Pancreas (tissue), 10 donors: Measurements from ENCODE around the gene IPCEF1. TPM values are rescaled to one million over a fixed set of nuclear protein-coding genes. Genes with fewer than 3 reads are reported as not detected.
A peak's percentile ranks its signal among the peaks of the same experiment; 100 is the strongest.

ENCODE experiments used
- ATAC-seq, 4 donors: fragments of 200-7000 bp; cut with Tn5 transposase; one replicate each; pipeline versions ENCODE4 v1.8.0 to v1.9.1; 2020; ENCODE audit warnings: mild to moderate bottlenecking in 4 of 4, moderate library complexity in 4 of 4
- DNase-seq, 6 donors: peaks; one replicate each; pipeline ENCODE4 v3.0.0-alpha.2; 2020
- FAIRE-seq: peaks from 2 replicates; lab custom pipeline; 2012; peaks lifted over from hg19 to GRCh38; lab: Jason Lieb, UNC
- H3K27ac ChIP-seq, 4 donors: fragments of 200-600 bp; sonication (generic); 1 replicate in 3 of 4; 2 replicates in 1 of 4; pipeline versions ENCODE4 v1.5.0 to v1.8.0; 2020
- H3K27me3 ChIP-seq, 4 donors: fragments of 200-600 bp; one replicate each; pipeline ENCODE4 v1.8.0; 2021
- H3K36me3 ChIP-seq, 3 donors: fragments of 200-600 bp; sonication (generic) in 1 of 3; one replicate each; pipeline versions ENCODE4 v1.5.0 to v1.8.0; 2020 to 2021
- H3K4me1 ChIP-seq, 3 donors: fragments of 200-600 bp; one replicate each; pipeline ENCODE4 v1.8.0; 2021
- H3K4me3 ChIP-seq, 4 donors: fragments of 200-600 bp; sonication (generic) in 2 of 4; one replicate each; pipeline versions ENCODE4 v1.5.0 to v1.8.0; 2020 to 2021
- H3K9me3 ChIP-seq, 4 donors: fragments of 200-600 bp; one replicate each; pipeline ENCODE4 v1.8.0; 2021
- WGBS, 2 donors: extraction: QIAGEN DNeasy Blood & Tissue Kit; methylation state at CpG; one replicate each; pipeline ENCODE4 v1.1.7; 2013; 5-methylcytosine and 5-hydroxymethylcytosine counted together
- intact Hi-C, 3 donors: fragments of 100-400 bp; cut with DNase I; formaldehyde crosslinking; loops; one replicate each; pipeline versions ENCODE4 v1.11.1 to v1.14.2; 2022
- polyA plus RNA-seq, 2 donors: library from polyadenylated mRNA; stranded (reverse); fragments of 200-250 nt; gene quantifications; one replicate each; pipeline ENCODE4 v1.2.3, GENCODE V29; 2013
- total RNA-seq, 6 donors: library from RNA; stranded (reverse); fragmentation: NEBNext Ultra II Directional in 4 of 6; extraction: Animal tissue kit (Norgen Biotek cat#: 25700) in 4 of 6; gene quantifications; one replicate each; pipeline versions ENCODE4 v1.2.1 to v1.2.4, GENCODE V29; 2021 to 2023
- TF ChIP-seq, protein P1 (sequence below), 4 donors: fragments of 200-600 bp; sonication (generic) in 3 of 4; IDR thresholded peaks; one replicate each; pipeline versions ENCODE4 v1.5.0 to v1.8.0; 2021; ENCODE audit warnings: antibody characterized with exemption in 4 of 4
- donor health status: healthy with polysubstance abuse.
- donor health status: DM: no; HTN: no; CAD: no; lungs with moderate emphysema.
- donor health status: DM: no; HTN: no; CAD: no.
- donor health status: control.
- donor health status: control.
- donor health status: Bipolar disorder and iron deficiency.
- donor health status: DM: yes; HTN: yes; CAD: no.
- donor health status: DM: no; HTN: no; CAD: no.
- donor health status: DM: no; HTN: no; CAD: no.
- donor health status: DM: yes; HTN: yes; CAD: no.

IPCEF1 gene
- total and polyA plus RNA-seq, 8 donors: 0.53 to 4.4 (median 1.8) TPM

- ATAC-seq (peak in 2 of 4 donors; percentile 52 to 76), FAIRE-seq (no peak), DNase-seq (no peak)
- Histone ChIP-seq H3K4me3 (no peak overlapping the region), H3K36me3 (no peaks in the 10 kb centered on the region), H3K27me3 (no peaks in the 10 kb centered on the region), H3K9me3 (no peaks in the 10 kb centered on the region), H3K4me1 (peaks cover 0 to 7% (median 0%) of the 10 kb centered on the region in 3 donors), H3K27ac (no peak overlapping the region)
- TF ChIP-seq, protein P1, sequence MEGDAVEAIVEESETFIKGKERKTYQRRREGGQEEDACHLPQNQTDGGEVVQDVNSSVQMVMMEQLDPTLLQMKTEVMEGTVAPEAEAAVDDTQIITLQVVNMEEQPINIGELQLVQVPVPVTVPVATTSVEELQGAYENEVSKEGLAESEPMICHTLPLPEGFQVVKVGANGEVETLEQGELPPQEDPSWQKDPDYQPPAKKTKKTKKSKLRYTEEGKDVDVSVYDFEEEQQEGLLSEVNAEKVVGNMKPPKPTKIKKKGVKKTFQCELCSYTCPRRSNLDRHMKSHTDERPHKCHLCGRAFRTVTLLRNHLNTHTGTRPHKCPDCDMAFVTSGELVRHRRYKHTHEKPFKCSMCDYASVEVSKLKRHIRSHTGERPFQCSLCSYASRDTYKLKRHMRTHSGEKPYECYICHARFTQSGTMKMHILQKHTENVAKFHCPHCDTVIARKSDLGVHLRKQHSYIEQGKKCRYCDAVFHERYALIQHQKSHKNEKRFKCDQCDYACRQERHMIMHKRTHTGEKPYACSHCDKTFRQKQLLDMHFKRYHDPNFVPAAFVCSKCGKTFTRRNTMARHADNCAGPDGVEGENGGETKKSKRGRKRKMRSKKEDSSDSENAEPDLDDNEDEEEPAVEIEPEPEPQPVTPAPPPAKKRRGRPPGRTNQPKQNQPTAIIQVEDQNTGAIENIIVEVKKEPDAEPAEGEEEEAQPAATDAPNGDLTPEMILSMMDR (IDR thresholded peaks at IDR 0.05): no peak
- WGBS, 2 donors: 90% methylated on average over 10 of the region's 10 CpGs
- intact Hi-C loops: no loop called here
These were observed 54.5 kb downstream of the IPCEF1 start for GRCh38 chr6:154301839-154302752.

DNA sequence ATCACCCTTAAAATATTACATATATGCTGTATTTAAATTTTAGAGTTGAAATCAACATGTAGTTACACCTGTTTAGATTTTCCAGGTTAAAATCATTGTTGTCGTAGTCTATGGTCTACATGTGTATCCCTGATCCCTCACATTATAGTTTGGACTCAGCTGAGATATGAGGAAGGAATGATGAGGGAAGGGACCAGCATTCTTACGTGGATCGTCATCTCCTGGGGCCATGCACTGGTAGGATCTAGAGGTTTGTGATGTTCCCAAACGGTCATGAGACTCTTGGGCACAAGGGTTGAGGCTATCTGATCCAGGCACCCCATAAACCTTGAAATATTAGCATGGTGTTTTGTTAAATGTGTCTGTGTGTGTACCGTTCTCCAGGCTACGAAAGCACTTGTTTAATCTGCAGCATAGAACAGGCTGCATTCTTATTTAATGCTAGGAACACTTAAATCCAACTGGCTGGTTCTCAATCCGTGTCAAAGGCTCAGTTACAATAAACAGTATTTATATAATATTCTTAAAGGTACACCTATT, 55.4 kb downstream of the IPCEF1 start:
- intact Hi-C loops: no loop called here
- Histone ChIP-seq H3K27me3 (no peaks in the 10 kb centered on the region), H3K4me3 (no peak overlapping the region), H3K27ac (no peak overlapping the region), H3K9me3 (no peaks in the 10 kb centered on the region), H3K4me1 (peaks cover 0 to 7% (median 0%) of the 10 kb centered on the region in 3 donors), H3K36me3 (no peaks in the 10 kb centered on the region)
- ATAC-seq (no peak), DNase-seq (no peak), FAIRE-seq (no peak)
- 81 to 83% methylated on average over 7 of the region's 7 CpGs for WGBS, 2 donors
- TF ChIP-seq, protein P1 (IDR thresholded peaks at IDR 0.05): no peak

DNA sequence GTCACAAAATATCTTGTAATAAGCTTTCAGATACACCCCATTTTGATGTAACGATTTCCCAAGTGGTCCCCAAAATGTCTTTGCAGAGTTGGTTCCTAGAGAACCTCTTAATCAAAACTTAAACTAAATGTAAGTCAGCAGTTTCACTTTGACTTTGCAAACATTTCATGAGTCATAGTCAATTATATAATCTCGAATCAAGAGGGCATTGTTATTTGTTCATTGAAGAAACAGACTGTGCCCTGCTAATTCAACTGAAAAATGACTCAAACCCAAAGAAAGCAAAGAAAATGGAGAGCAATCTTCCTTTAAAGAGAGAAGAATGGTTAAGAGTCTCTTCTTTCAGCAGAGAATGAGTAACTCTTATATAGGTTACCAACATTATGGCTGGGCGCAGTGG, 58.3 kb downstream of the IPCEF1 start:
- H3K27me3 ChIP-seq: no peaks in the 10 kb centered on the region
- H3K9me3 ChIP-seq: no peaks in the 10 kb centered on the region
- ATAC-seq (peak; percentile 78 to 92 (median 84)), FAIRE-seq (peak; percentile 71), DNase-seq (no peak)
- peaks cover 0 to 7% (median 0%) of the 10 kb centered on the region in 3 donors for H3K4me1 ChIP-seq
- intact Hi-C loops: no loop called here
- WGBS, 2 donors: 45 to 55% methylated on average over 3 of the region's 3 CpGs
- H3K27ac ChIP-seq: peak overlapping the region in 1 of 4 donors; percentile 37
- H3K36me3 ChIP-seq: no peaks in the 10 kb centered on the region
- no peak overlapping the region for H3K4me3 ChIP-seq
- TF ChIP-seq, protein P1 (IDR thresholded peaks at IDR 0.05): no peak

DNA sequence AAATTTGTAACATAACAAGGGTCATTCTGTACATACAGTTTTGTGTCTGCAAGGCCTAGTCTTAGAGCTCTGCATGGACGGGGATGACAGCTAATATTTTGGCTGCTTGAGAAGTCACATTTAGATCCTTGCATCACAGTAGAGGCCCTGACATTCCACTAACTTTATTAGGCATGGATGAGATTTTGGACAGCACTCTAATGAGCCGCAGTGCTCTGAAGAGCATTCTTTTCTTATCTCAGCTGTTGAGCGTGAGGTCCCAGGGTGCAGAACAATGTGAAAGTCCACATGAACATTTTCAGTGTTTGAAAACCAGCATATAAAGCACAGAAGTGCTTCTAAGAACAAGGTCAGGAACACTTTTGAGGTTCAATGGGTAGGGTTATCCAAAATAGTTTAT, 58.9 kb downstream of the IPCEF1 start:
- Histone ChIP-seq H3K4me1 (peaks cover 0 to 7% (median 0%) of the 10 kb centered on the region in 3 donors), H3K27me3 (no peaks in the 10 kb centered on the region), H3K9me3 (no peaks in the 10 kb centered on the region), H3K27ac (peak overlapping the region in 1 of 4 donors; percentile 37), H3K36me3 (no peaks in the 10 kb centered on the region), H3K4me3 (no peak overlapping the region)
- peak in 2 of 4 donors; percentile 24 to 40 for ATAC-seq
- 66 to 73% methylated on average over 3 of the region's 3 CpGs for WGBS, 2 donors
- no peak for FAIRE-seq
- TF ChIP-seq, protein P1 (IDR thresholded peaks at IDR 0.05): no peak
- DNase-seq: no peak
- intact Hi-C loops: no loop called here
